Esophagus squamous epithelium (tissue), 5 donors: ENCODE measurements around the gene OR2G2. TPM values are rescaled to one million over a fixed set of nuclear protein-coding genes. Genes with fewer than 3 reads are reported as not detected.

ENCODE experiments used
- DNase-seq: peaks from one replicate; lab custom pipeline; 2025; lab: John Stamatoyannopoulos, UW
- H3K27ac ChIP-seq, 4 donors: fragments of 200-600 bp; sonication (generic); one replicate each; pipeline ENCODE4 v1.5.1; 2016 to 2019; ENCODE audit warnings: mild to moderate bottlenecking in 1 of 4
- H3K27me3 ChIP-seq, 4 donors: fragments of 200-600 bp; sonication (generic); 1 replicate in 3 of 4; 2 replicates in 1 of 4; pipeline versions ENCODE4 v1.5.1 to v1.6.0; 2017 to 2021; ENCODE audit warnings: antibody characterized with exemption in 1 of 4
- H3K36me3 ChIP-seq, 3 donors: fragments of 200-600 bp; sonication (generic); one replicate each; pipeline ENCODE4 v1.5.1; 2016 to 2019
- H3K4me1 ChIP-seq, 3 donors: fragments of 200-600 bp; sonication (generic); one replicate each; pipeline ENCODE4 v1.5.1; 2017 to 2019
- H3K4me3 ChIP-seq, 4 donors: fragments of 200-600 bp; sonication (generic); 1 replicate in 3 of 4; 2 replicates in 1 of 4; pipeline ENCODE4 v1.5.1; 2016 to 2019; ENCODE audit warnings: mild to moderate bottlenecking in 2 of 4, moderate library complexity in 1 of 4
- H3K9me3 ChIP-seq, 3 donors: fragments of 200-600 bp; sonication (generic); one replicate each; pipeline ENCODE4 v1.5.1; 2016 to 2019
- POLR2A ChIP-seq, 4 donors: fragments of 450-650 bp; IDR thresholded peaks; one replicate each; pipeline ENCODE4 v1.6.1; 2017; ENCODE audit warnings: antibody characterized with exemption in 4 of 4, mild to moderate bottlenecking in 4 of 4, moderate library complexity in 3 of 4
- WGBS, 2 donors: methylation state at CpG; one replicate each; pipeline ENCODE4 v1.1.5; 2018; 5-methylcytosine and 5-hydroxymethylcytosine counted together
- intact Hi-C: fragments of 100-400 bp; cut with DNase I; formaldehyde crosslinking; loops from one replicate; pipeline ENCODE4 v1.15.0; 2022
- total RNA-seq, 4 donors: library from RNA; depleted of rRNA; stranded (reverse); fragments of >200 nt; gene quantifications; one replicate each; pipeline ENCODE4 v1.1.0, GENCODE V29; 2016
- TF ChIP-seq, protein P1 (sequence below), 6 experiments: fragments of 450-650 bp in 4 of 6; fragments of 200-600 bp in 2 of 6; sonication (generic) in 2 of 6; IDR thresholded peaks; one replicate each; pipeline ENCODE4 v1.5.1; 2016 to 2019; ENCODE audit warnings: antibody characterized with exemption in 6 of 6, mild to moderate bottlenecking in 4 of 6, moderate library complexity in 4 of 6
- donor health status: DM: yes; HTN: yes; CAD: no.

OR2G2 gene
- total RNA-seq, 4 donors from 2014 or later: not detected

DNA sequence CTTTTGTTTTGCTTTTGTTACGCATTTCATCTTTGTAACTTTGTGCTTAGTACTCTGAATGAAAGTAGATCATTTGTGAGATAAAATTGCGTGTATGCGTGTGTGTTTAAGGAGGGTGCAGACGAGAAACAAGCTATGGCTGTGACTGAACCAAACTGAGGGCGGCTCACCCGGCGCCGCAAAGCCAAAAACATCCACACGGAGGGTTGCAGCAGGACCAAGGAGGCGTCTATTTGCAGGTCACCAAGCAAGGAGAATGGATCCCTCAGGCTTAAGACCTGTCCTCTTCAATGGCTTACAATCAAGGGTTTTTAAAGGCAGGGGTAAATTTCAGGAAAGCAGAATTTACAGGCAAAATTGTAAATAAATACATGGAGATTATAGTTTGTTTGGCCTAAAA, 26.4 kb upstream of the OR2G2 start:
- DNase-seq: no peak
- intact Hi-C loops: no loop called here
- 63 to 70% methylated on average over 10 of the region's 10 CpGs for WGBS, 2 donors

DNA sequence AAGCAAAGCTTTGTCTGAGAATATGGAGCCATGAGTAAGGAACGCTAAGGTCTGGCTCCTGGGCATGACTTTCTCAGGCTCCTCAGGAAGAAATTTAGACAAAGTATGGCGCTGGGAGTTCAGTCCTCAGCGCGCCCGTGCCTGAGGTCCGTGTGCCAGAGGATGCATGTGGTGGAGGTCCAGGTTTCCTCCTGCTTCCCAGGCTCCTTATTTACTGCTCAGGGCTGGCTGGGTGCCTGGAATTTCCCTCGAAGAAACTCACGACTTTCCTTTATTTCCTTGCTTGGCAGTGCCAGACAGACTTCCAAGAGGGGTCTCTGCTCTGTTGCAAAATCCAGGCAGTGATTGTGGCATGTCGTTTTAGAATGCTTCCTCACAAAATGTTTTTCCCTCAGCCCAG, 26.0 kb upstream of the OR2G2 start:
- 41 to 68% methylated on average over 7 to 9 of the region's 9 CpGs for WGBS, 2 donors
- no peaks in the 10 kb centered on the region for H3K4me1 ChIP-seq
- no peaks in the 10 kb centered on the region for H3K9me3 ChIP-seq
- TF ChIP-seq, protein P1, sequence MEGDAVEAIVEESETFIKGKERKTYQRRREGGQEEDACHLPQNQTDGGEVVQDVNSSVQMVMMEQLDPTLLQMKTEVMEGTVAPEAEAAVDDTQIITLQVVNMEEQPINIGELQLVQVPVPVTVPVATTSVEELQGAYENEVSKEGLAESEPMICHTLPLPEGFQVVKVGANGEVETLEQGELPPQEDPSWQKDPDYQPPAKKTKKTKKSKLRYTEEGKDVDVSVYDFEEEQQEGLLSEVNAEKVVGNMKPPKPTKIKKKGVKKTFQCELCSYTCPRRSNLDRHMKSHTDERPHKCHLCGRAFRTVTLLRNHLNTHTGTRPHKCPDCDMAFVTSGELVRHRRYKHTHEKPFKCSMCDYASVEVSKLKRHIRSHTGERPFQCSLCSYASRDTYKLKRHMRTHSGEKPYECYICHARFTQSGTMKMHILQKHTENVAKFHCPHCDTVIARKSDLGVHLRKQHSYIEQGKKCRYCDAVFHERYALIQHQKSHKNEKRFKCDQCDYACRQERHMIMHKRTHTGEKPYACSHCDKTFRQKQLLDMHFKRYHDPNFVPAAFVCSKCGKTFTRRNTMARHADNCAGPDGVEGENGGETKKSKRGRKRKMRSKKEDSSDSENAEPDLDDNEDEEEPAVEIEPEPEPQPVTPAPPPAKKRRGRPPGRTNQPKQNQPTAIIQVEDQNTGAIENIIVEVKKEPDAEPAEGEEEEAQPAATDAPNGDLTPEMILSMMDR (IDR thresholded peaks at IDR 0.05): no peak
- no peak for TF ChIP-seq POLR2A (IDR thresholded peaks at IDR 0.05)
- H3K4me3 ChIP-seq: no peak overlapping the region
- no peaks in the 10 kb centered on the region for H3K27me3 ChIP-seq
- no peak overlapping the region for H3K27ac ChIP-seq
- H3K36me3 ChIP-seq: no peaks in the 10 kb centered on the region
- no peak for DNase-seq
- intact Hi-C loops: no loop called here

More for the DNA sequence above, 26.4 kb upstream of the OR2G2 start:
- H3K9me3 ChIP-seq: no peaks in the 10 kb centered on the region
- no peaks in the 10 kb centered on the region for H3K36me3 ChIP-seq
- no peak overlapping the region for H3K4me3 ChIP-seq
- no peak overlapping the region for H3K27ac ChIP-seq
- H3K27me3 ChIP-seq: no peaks in the 10 kb centered on the region
- TF ChIP-seq POLR2A (IDR thresholded peaks at IDR 0.05): no peak
- TF ChIP-seq, protein P1 (IDR thresholded peaks at IDR 0.05): no peak
- no peaks in the 10 kb centered on the region for H3K4me1 ChIP-seq

DNA sequence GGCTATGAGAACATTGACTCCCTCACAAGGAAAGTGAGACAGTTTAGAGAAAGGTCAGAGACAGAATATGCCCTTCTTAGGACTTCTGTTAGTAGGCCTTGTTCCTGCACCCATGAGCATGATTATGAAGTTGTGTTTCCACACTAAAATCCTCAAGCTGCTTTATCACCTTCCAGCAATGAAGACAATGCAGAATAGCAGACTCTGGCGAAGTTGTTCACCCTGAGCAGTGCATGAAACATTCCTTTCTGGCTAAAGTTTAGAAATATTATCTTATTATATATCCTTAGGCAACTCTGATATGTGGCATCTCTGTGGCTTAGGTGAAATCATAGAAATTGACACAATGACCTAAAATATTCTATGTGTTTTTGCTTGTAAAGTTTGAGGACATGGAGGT, 13.9 kb upstream of the OR2G2 start:
- H3K9me3 ChIP-seq: no peaks in the 10 kb centered on the region
- H3K27ac ChIP-seq: no peak overlapping the region
- H3K4me1 ChIP-seq: no peaks in the 10 kb centered on the region
- no peak for DNase-seq
- no peak overlapping the region for H3K4me3 ChIP-seq
- H3K36me3 ChIP-seq: no peaks in the 10 kb centered on the region
- no peaks in the 10 kb centered on the region for H3K27me3 ChIP-seq
- WGBS, 2 donors: 36 to 57% methylated on average over 1 of the region's 1 CpG
- TF ChIP-seq POLR2A (IDR thresholded peaks at IDR 0.05): no peak
- TF ChIP-seq, protein P1 (IDR thresholded peaks at IDR 0.05): no peak
- intact Hi-C loops: no loop called here

DNA sequence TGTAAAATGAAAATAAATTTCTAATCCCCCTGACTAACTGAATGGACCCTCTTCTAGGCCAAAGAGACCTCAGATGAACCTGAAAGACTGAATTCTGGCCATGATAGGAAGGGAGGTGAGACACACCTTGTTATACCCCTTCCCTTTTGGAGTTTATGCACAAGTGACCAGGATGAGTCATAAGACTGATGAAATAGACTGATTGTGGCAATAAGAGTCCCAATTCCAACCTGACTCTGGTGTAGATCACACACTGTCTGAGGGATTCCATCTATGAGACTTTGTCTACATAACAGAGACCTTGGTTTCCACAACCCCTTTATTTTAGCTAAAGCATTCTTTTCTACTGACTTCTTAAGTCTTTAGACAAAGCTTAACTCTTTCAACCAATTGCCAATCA, 13.5 kb upstream of the OR2G2 start:
- DNase-seq: no peak
- TF ChIP-seq, protein P1 (IDR thresholded peaks at IDR 0.05): no peak
- TF ChIP-seq POLR2A (IDR thresholded peaks at IDR 0.05): no peak
- no peak overlapping the region for H3K4me3 ChIP-seq
- no peak overlapping the region for H3K27ac ChIP-seq
- H3K4me1 ChIP-seq: no peaks in the 10 kb centered on the region
- H3K27me3 ChIP-seq: no peaks in the 10 kb centered on the region
- intact Hi-C loops: no loop called here
- H3K9me3 ChIP-seq: no peaks in the 10 kb centered on the region
- no peaks in the 10 kb centered on the region for H3K36me3 ChIP-seq

DNA sequence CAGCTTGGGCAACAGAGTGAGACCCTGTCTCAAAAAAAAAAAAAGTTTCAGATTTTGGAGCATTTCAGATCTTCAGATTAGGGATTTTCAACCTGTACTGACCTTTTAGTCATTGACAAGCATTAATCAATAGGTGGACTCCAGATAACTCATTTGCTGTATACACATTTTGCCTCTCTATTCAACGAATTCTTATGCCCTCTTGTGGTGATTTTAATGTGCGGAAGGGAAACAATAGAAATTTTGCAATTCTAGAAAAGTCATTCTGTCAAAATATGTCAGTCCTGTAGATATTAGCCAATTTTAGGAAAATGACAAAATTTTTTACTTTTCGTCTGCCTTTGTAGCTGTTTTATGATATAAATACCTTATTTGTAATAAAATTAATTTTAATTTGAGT, 11.6 kb upstream of the OR2G2 start:
- TF ChIP-seq, protein P1 (IDR thresholded peaks at IDR 0.05): peak in 3 of 6 experiments; percentile 8 to 27 (median 17)
- no peak for TF ChIP-seq POLR2A (IDR thresholded peaks at IDR 0.05)
- 30 to 37% methylated on average over 3 of the region's 3 CpGs for WGBS, 2 donors
- H3K4me1 ChIP-seq: no peaks in the 10 kb centered on the region
- DNase-seq: no peak
- H3K27me3 ChIP-seq: no peaks in the 10 kb centered on the region
- no peaks in the 10 kb centered on the region for H3K9me3 ChIP-seq
- H3K27ac ChIP-seq: no peak overlapping the region
- intact Hi-C loops: no loop called here
- H3K4me3 ChIP-seq: no peak overlapping the region
- no peaks in the 10 kb centered on the region for H3K36me3 ChIP-seq
